Loucy (cell line): Measurements from ENCODE around the gene SDR42E2.

Experiments used
- H2AFZ ChIP-seq: fragments of 200-600 bp; sonication (generic); 2 replicates; pipeline ENCODE4 v1.6.0; 2016; ENCODE audit warnings: antibody characterized with exemption, mild to moderate bottlenecking, low read length, moderate library complexity
- H3F3A ChIP-seq: fragments of 200-600 bp; 2 replicates; pipeline ENCODE4 v1.6.0; 2016; ENCODE audit warnings: antibody characterized with exemption, low read depth, mild to moderate bottlenecking
- H3K27me3 ChIP-seq: fragments of 200-600 bp; sonication (generic); 2 replicates; pipeline ENCODE4 v1.6.1; 2014; ENCODE audit warnings: low read length, mild to moderate bottlenecking; ENCODE audit not compliant: insufficient read depth, poor library complexity, severe bottlenecking
- H3K36me3 ChIP-seq: fragments of 200-600 bp; sonication (generic); 2 replicates; pipeline ENCODE4 v1.6.1; 2016; ENCODE audit warnings: low read length; ENCODE audit not compliant: insufficient read depth
- H3K4me1 ChIP-seq: fragments of 200-600 bp; sonication (generic); 2 replicates; pipeline ENCODE4 v1.5.1; 2014; ENCODE audit warnings: low read length, mild to moderate bottlenecking; ENCODE audit not compliant: insufficient read depth, poor library complexity, severe bottlenecking
- H3K4me2 ChIP-seq: fragments of 200-600 bp; sonication (generic); 2 replicates; pipeline ENCODE4 v1.6.0; 2014; ENCODE audit warnings: antibody characterized with exemption, low read length, low read depth, mild to moderate bottlenecking; ENCODE audit not compliant: poor library complexity, severe bottlenecking
- H3K4me3 ChIP-seq: fragments of 200-600 bp; sonication (generic); 2 replicates; pipeline ENCODE4 v1.5.1; 2014; ENCODE audit warnings: low read length, mild to moderate bottlenecking, mixed read lengths; ENCODE audit not compliant: poor library complexity, severe bottlenecking
- H3K79me2 ChIP-seq: fragments of 200-600 bp; sonication (generic); 2 replicates; pipeline ENCODE4 v1.6.1; 2014; ENCODE audit warnings: low read length; ENCODE audit not compliant: insufficient read depth
- H3K9ac ChIP-seq: fragments of 200-600 bp; sonication (generic); 2 replicates; pipeline ENCODE4 v1.6.0; 2014; ENCODE audit warnings: mild to moderate bottlenecking, low read depth, low read length, moderate library complexity; ENCODE audit not compliant: poor library complexity, severe bottlenecking
- H3K9me2 ChIP-seq: fragments of 200-600 bp; sonication (generic); replicated peaks from 2 replicates; pipeline ENCODE4 v1.6.1; 2016; ENCODE audit warnings: low read depth, low read length, mixed read lengths
- H3K9me3 ChIP-seq: fragments of 200-600 bp; sonication (generic); 2 replicates; pipeline ENCODE4 v1.6.1; 2014; ENCODE audit warnings: mild to moderate bottlenecking, antibody characterized with exemption, low read length, low read depth; ENCODE audit not compliant: insufficient read depth
- H4K20me1 ChIP-seq: fragments of 200-600 bp; sonication (generic); 2 replicates; pipeline ENCODE4 v1.6.0; 2014; ENCODE audit warnings: antibody characterized with exemption, low read length, mild to moderate bottlenecking; ENCODE audit not compliant: insufficient read depth, poor library complexity, severe bottlenecking
- CTCF ChIP-seq: fragments of 200-600 bp; sonication (generic); conservative IDR thresholded peaks from 2 replicates; pipeline ENCODE4 v1.5.1; 2014; ENCODE audit warnings: mild to moderate bottlenecking, antibody characterized with exemption, low read length
- EZH2phosphoT487 ChIP-seq: fragments of 200-600 bp; IDR thresholded peaks from 2 replicates; pipeline ENCODE4 v1.6.1; 2018; ENCODE audit warnings: antibody characterized with exemption, mild to moderate bottlenecking, moderate library complexity, borderline replicate concordance

The SDR42E2 gene

GRCh38 chr16:22191532-22192260 is 29.4 kb downstream of the SDR42E2 start:
- no peaks in the 10 kb centered on the region for H3K9me2 ChIP-seq
- peaks cover 40% of the 10 kb centered on the region for H3K4me1 ChIP-seq
- peak overlapping the region; percentile 80 for H3K4me3 ChIP-seq
- H3K79me2 ChIP-seq = no peaks in the 10 kb centered on the region
- no peaks in the 10 kb centered on the region for H3K27me3 ChIP-seq
- peak overlapping the region; percentile 92 for H2AFZ ChIP-seq
- H3K36me3 ChIP-seq = no peaks in the 10 kb centered on the region
- peak overlapping the region; percentile 93 for H3K4me2 ChIP-seq
- H3K9ac ChIP-seq = peak overlapping the region; percentile 72
- H4K20me1 ChIP-seq = no peaks in the 10 kb centered on the region
- H3K9me3 ChIP-seq = no peaks in the 10 kb centered on the region
- TF ChIP-seq CTCF = no peak
- no peak for TF ChIP-seq EZH2phosphoT487
- H3F3A ChIP-seq = 0 out of 2 replicates have a peak, but pooled peaks cover 6% of the 10 kb centered on the region

DNA sequence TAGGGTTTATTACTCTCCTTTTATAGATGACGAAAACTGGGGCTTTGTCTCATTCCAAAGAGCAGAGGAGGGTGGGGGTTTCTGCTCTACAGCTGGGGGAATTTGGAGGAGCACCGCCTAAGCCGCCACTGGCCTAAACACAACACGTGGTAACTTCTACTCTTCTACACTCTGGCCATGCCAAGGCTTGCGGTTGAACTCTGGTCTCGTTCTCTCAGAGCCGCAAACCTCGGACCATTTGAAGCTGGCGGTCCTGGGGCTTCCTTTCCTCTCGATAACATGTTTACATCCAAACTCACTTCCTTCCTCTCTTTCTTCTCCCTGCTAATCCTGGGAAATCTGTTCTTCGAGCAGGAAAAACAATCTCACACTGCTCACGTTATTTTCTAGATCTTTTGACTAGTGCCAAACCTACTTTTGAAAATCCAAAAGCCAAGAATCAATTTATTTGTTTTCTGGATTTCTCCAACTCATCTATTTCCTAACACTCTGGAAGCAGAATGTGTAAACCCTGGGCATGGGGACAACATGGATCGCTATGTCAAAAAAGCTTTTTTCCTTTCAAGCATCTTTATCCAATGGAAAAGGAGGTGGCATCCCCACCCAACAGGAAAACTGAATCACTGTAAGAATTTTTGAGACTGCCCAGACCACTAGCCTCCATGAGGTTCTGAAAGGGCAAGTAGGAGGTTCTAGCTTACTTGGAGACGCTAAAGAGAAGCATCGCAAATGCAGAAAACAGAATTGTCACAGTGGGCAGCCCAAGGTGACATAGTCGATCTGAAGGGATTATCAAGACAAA is 30.2 kb downstream of the SDR42E2 start:
- Histone ChIP-seq H3K9me3 (no peaks in the 10 kb centered on the region), H2AFZ (no peak overlapping the region), H3K79me2 (no peaks in the 10 kb centered on the region), H3K9me2 (no peaks in the 10 kb centered on the region), H3K36me3 (no peaks in the 10 kb centered on the region), H3K4me3 (peak overlapping the region; percentile 80), H4K20me1 (no peaks in the 10 kb centered on the region), H3K9ac (peak overlapping the region; percentile 72), H3F3A (0 out of 2 replicates have a peak, but pooled peaks cover 6% of the 10 kb centered on the region), H3K27me3 (no peaks in the 10 kb centered on the region), H3K4me2 (peak overlapping the region; percentile 93), H3K4me1 (peaks cover 40% of the 10 kb centered on the region)
- TF ChIP-seq EZH2phosphoT487 (no peak), CTCF (no peak)

GRCh38 chr16:22193063-22193411 is 30.7 kb downstream of the SDR42E2 start:
- H3K4me1 ChIP-seq = peaks cover 40% of the 10 kb centered on the region
- H3K4me2 ChIP-seq = peak overlapping the region; percentile 93
- H3K4me3 ChIP-seq = peak overlapping the region; percentile 80
- H3K9ac ChIP-seq = no peak overlapping the region
- no peaks in the 10 kb centered on the region for H3K27me3 ChIP-seq
- no peaks in the 10 kb centered on the region for H3K9me3 ChIP-seq
- H3K36me3 ChIP-seq = no peaks in the 10 kb centered on the region
- no peak for TF ChIP-seq EZH2phosphoT487
- TF ChIP-seq CTCF = no peak
- H3K79me2 ChIP-seq = no peaks in the 10 kb centered on the region
- H3F3A ChIP-seq = 0 out of 2 replicates have a peak, but pooled peaks cover 6% of the 10 kb centered on the region
- H3K9me2 ChIP-seq = no peaks in the 10 kb centered on the region
- no peaks in the 10 kb centered on the region for H4K20me1 ChIP-seq
- H2AFZ ChIP-seq = no peak overlapping the region
